Ecto neural progenitor cell (in vitro differentiated cells): ENCODE results near the gene ZBTB20.

ENCODE experiments used
- DNase-seq: peaks from one replicate; pipeline ENCODE4 v3.0.0-alpha.2; 2018; ENCODE audit warnings: low spot score

Gene ZBTB20

DNA sequence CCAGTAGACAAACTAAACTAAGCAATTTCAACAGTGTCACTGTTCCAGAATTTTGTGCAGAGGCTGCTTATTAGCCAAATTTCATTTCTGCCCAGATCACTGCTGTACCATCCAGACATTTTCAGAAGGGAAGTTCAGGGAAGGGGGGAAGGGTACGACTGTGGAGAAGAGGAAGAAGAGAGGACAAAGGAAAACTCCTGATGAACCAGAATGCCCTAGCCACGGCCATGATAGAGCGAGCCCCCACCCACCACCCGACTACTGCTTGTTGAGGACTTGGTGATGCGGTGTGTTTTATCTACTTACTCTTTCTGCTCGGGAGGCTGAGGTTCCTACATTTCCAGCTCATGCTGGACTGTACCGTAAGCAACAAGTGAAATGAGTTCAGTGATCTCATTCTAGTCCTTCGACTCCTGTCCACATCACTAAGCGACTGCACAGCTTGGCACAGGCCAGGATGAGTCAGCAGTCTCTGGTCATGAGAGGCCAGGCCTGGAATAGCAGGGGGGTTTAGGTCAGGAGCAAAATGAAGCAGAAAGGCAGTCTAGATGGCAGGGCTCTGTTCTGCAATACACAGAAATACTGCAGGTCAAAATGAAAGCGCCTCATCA, 522.4 kb downstream of the ZBTB20 start:
- no peak for DNase-seq

DNA sequence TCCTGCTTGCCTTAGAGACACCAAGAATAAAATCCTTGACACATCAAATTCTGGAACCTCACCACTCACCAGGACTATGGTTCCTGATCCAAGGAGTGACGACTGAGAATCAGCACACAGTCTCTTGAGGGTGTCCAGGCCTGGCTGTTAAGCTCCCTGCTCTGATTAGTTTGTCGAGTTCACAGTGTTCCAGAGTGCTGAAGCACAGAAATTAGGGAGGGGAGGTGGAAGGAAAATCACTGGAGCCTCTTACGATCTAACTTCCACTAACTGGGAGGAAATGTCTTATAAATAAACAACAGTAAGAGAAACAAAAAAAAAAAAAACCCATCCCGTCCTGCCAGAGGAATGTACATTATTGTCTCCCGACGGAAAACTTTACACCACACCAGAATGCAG, 523.0 kb downstream of the ZBTB20 start:
- no peak for DNase-seq

DNA sequence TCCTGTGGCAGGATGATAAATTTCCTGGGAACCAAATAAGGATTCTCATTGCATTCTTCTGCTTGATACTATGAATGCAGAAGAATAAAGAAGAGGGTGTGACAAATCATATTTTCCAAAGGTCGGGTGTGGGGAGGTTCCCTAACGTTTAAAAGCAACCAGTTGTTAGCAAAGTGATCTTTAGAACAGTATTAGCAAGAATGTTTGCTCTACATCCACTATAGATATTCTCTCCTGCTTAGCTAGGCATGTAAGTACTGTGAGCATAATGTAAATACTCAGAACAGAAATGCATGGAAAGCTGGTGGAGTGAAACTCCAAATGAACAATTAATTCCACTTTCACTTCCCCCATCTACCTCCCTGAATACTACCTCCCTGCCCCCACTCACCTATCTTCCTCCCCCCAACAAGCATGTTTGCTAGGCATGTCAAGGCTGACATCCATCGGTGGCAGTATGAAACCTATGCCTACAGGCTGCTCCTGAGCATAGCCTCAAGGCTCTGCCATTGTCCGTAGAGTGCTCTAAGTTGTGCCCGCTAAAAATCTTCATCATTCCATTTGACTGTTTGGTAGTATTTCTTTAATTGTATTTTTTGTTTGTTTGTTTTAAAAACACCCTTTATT, 523.6 kb downstream of the ZBTB20 start:
- no peak for DNase-seq

DNA sequence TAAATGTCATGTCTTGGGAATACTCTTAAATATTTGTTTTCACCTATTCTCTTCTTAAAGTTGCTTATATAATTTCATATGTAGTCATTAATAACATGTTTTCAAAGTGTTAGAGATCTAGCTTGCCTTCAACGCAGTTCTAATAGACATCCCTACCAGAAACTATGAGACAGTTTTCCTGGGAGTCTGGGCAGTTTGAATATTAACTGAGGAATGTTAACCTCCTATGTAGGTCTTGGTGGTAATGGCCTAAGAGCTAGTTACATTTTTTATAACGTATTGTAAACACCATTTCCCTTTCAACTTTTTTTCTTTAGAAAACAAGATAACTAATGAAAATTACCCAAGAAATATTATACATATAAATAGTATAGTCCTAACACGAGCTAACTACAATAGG, 525.1 kb downstream of the ZBTB20 start:
- DNase-seq = no peak

DNA sequence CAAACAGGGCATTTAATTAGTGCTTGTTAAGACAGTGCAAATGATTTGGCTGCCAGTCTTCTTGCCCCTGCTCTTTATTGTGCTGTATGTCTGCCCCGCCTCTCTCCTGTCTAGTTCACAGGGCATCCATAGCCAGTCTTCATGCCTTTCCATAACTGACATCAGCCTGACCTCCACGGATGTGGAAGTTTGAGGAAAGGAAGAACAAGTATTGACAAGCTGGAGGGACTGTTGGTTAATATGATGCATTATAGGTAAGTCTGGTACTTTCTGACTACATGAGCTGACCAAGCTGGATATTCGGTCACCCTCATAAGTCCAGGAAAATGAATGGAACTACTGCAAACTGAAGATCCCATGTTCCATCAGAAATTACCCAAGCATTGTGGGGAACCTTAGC, 527.3 kb downstream of the ZBTB20 start:
- no peak for DNase-seq

DNA sequence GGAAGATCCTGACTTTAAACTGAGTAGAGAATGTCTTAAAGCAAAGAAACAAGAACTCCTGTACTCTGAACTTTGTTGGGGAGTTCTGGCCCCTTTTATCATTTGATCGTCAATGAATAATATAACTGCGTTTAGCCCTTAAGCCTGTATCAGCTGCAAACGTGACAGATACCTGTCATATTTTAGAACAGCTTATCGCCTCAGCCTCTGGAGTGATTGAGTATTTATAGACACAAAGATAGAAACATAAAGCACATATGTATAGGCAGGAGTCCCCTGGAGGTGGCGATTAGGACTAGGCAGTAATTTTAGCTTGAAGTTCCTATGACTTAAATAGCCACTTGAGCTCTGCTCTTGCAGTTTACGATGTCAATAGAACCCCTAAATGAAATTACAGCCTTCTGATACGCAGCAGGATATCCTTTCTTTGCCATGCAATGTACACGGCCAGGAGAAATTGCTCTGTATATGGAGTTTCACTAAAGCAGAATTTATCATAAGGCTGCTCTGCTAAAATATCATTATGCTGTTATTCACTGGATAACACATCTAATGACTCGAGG, 531.5 kb downstream of the ZBTB20 start:
- DNase-seq = no peak

DNA sequence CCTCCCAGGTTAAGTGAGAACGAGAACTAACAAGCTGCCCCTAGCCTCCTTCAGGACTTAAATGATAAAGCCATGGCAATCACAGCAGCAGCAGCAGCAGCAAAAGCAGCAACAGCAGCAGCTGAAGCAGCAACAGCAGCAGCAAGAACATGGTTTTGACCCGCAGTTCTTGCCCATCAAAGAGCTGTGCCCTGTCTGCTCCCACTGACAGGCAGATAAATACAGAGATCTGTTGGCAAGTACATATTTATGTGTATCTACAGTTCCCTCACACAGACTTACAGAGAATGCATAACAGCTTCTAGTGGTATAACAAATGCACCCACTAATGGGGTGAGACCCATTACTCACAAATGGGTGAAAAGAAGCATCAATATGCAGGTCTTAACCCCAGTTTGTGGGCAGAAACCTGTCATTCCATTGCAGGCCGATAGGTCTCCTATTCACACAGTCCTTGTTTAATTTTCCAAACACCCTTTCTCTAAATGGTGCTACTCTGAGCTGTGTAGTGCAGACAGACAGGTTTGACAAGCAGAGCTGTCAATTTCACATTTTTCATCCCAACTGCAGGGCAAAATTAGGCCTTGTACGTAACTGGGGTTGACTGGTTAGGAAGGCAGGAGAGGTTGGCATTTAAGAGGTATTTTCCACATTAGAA, 537.0 kb downstream of the ZBTB20 start:
- DNase-seq = no peak

DNA sequence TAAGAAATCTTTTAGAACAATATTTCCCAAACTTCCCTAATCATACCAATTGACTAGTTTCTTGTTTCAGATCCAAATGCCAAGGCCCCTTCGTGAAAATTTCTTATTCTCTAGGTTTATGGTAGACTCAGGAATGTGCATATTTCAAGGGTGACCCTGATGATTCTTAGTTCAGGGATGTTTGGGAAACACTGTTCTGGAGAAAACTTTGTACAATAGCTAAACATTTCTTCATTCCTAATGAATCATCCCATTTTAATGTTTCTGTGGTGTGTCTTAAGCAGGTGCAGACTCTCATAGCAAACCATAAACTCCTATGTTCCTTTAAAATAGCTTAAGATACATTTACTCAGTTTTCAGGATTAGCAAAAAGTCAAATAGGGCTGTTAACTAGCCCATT, 538.8 kb downstream of the ZBTB20 start:
- DNase-seq = no peak

DNA sequence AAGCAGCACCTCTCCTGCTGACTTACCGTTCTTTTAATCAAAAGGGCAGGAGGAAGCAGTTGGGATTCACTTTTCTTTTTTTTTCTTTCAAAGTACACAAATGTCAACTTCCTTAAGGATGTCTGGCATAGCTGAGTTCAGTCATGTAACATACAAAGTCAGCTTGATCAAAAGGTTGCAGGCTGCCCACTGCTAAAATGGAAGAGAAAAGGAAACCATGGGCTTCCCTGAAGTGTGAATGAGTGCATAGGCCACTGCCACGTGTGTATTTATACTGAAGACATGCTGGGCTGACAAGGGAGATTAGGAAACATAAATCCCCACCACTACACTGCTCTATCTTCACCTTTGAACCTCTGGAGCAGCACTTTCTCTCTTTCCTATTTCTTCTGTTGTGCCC, 540.8 kb downstream of the ZBTB20 start:
- no peak for DNase-seq

DNA sequence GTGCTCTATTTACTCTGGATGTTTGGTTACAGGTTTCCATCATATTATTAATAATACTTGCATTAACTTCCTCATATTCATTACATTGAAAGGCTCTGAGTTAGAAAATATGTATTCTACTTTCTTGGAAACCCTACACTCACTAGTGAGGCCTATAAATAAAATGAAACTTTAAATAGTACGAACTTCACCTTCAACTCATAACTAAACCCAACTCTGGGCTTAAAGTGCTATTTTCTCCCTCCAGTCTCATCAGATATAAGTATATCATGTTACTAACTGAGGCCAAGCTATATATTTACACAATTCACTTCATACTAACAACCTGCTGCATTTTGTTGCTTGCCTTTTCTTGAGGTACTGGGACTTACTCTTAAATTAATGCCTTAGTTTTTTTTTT, 546.5 kb downstream of the ZBTB20 start:
- DNase-seq = no peak

DNA sequence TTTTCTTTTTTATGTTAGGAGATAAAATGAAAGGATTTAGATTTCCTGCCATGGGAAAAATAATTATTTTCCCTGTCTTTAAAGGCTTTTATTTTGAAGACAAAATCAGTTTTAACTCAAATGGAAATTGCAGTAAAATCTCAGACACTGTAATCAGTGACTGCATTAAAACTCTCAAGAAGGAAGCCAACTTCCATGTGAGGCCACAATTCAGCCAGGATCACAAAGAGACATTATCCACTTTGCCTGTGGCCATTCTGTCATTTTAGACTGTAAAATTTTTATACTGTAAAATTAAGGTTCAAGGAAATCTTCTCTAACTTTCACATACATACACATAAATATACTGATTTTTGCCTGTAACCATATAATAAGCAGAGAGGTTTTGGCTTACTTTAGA, 549.2 kb downstream of the ZBTB20 start:
- no peak for DNase-seq

DNA sequence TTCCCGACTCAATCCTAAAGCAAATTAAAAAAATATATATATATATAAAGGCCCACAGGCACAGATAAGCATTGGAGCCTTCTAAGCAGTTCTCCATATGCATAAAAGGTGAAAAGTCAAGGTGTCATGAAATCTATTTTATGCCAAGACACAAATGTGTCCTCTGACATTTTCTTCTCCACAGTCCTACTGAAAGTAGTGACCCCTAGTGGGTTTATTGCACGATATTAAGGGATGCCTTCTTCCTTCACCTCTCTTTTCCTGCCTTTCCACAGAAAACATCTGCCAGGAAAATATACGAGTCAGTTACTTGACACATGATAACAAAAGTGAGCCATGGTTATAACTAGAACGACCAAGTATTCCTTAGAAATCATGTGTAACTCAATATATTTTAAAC, 550.1 kb downstream of the ZBTB20 start:
- no peak for DNase-seq

DNA sequence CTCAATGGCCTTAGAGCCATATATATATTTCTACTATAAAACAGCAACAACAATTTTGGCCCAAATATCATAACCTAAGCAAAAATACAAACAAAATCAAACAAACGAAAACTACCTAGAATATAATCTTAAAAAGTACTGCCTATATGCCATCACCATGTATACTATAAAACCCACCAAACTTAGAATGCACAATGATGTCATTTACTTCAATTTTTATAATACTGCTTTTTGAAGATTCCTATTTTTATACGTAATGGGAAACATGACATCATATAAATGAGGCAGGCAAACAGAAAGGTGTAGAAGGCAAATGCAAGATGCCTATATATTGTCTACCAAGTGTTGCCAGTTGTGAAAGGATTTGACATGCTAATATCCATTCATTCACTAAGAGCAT, 550.9 kb downstream of the ZBTB20 start:
- no peak for DNase-seq

DNA sequence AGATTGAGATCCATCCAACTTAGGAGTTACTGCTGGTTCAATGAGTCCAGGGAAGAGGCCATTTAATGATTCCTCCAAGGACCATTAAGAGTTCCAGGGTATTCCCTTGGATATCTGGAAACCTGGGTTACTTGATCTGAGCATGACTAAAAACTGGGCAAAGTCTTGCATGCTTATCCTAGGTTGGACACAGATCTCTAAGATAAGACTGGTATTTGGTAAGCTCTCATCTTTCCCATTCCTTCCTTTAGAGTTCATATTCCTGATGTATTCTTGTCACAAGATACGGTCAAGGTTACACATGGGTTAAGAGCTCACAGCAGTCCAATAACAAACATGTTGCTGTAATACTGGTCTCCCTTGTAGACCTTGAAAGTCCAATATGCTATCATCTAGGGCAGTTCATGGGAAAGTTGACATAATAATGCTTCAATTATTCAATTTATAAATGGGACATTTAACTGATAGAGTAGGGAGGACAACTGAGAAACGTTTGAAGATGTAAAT, 551.5 kb downstream of the ZBTB20 start:
- DNase-seq = no peak

DNA sequence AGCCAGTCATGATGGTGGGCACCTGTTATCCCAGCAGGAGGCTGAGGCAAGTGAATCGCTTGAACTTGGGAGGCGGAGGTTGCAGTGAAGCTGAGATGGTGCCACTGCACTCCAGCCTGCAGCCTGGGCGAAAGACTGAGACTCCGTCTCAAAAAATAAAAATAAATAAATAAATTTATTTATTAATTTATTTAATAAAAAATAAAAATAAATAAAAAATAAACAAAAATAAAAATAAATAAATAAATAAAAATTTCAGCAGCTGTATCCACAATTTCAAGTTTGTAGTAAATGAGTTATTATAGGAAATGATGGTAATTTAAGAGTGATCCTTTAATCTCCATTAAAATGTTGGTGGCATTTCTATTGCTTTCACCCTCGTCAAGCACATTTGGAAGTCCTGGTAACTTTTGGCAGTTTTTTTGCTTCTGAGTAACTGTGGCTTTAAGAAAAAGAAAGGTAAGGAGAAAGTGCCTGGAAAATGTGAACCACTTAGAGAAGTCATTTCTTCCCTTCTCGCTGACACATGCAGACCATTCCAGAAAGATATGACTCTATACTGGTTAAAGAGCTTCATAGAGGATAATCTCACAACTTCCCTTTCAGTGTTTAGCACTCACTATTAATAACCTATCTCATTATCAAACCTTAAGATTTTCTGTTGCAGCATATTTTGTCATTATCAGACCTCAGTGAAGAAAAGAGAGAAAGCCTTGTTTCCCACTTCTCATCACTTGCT, 556.6 kb downstream of the ZBTB20 start:
- no peak for DNase-seq

DNA sequence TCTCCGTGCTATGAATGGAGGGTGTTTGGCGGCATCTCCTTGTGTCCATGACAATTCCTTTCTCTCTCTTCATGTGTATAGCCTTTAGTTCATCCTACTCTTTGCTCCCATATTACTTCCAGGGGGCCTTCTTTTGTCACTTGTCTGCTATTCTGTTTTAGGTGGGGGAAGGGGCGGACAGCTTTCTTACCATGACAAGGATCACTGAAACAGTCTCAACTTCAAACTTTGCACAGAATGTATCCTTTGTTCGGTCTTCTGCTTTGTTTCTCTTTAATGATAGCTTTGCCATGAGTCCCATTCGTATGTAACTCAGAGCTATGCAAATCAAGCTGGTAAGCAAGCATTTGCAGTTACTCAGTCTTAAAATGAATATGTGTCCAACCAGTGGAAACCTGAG, 559.1 kb downstream of the ZBTB20 start:
- DNase-seq = no peak

DNA sequence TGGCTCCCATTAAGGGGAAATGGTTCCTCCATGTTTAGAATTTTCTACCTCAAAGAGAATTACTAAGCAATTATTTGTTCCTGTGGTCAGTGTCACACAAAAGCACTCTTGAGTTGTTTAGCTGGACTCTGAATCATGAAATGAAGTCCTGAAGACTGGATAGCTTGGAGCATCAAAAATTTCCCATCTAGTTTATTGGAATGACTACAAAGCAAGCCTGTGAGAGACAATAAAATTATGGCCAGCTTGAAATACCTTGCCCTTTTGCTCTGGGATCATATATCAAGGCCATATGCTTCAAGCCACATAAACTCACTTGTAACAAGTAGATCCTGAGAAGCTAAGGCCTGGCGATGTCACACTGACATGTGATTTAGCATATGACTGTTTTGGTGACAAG, 561.0 kb downstream of the ZBTB20 start:
- no peak for DNase-seq

DNA sequence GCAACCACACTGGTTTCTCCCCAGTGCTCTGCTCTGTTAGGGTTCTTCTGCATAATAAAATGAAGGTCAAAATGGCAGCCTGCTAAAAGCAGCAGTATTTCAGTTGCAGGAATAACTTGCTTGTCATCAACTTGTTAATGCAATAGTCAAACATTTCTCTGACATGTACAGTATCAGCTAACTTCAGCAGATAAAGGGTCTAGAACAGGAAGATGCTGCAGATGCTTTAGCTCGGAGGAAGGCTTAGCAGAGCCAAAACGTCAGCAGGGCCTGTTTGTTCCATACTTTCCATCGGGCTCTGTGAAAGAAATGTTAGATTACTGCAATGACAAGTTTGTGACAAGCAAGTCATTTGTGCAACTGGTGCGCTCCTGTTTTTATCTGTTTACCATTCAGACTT, 561.4 kb downstream of the ZBTB20 start:
- no peak for DNase-seq

DNA sequence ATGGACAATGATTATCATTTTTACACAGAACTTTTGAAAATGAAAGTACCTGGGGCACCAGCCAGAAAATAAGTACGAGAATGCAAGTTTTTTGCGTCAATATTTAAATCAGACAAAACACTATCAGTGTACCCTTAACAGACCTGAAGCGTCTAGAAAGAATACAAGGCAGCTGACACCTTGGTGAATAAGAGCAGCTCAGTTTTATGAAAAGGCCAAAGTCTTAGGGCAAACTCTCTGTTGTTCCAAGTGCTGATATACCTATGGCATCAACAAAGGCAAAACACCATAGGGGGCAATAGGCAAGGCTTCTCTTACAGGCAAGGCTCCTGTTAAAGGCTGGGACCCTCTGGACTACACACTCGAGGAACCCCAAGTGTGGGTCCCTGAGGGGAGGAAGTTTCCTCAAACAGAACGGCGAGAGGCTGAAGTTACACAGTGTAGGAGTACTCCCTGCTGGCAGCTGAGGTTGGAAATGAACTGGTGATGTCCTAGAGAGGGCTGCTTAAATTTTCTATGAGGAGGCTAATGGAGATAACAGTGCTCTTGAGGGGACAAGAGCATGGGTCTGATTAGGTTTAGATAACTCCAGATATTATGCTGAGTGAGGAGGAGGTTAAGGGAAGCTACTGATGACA, 562.2 kb downstream of the ZBTB20 start:
- no peak for DNase-seq

DNA sequence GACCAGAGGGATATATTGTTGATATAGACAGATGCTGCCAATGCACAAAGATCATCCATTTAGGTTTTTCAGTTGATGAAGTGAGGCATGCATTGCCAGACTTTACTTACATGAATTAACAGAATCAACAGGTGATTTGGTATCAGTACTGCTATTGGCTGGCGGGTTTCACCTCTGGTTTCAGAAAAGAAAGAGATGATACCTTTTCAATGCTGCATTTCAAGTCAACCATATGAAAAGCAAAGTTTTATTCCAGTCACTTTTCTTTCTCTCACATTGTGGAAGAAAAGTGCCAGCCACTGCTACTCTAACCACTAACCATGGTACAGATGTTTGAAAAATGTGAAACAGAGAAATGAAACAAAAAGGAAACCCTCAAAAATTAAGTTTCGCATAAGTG, 564.2 kb downstream of the ZBTB20 start:
- no peak for DNase-seq

DNA sequence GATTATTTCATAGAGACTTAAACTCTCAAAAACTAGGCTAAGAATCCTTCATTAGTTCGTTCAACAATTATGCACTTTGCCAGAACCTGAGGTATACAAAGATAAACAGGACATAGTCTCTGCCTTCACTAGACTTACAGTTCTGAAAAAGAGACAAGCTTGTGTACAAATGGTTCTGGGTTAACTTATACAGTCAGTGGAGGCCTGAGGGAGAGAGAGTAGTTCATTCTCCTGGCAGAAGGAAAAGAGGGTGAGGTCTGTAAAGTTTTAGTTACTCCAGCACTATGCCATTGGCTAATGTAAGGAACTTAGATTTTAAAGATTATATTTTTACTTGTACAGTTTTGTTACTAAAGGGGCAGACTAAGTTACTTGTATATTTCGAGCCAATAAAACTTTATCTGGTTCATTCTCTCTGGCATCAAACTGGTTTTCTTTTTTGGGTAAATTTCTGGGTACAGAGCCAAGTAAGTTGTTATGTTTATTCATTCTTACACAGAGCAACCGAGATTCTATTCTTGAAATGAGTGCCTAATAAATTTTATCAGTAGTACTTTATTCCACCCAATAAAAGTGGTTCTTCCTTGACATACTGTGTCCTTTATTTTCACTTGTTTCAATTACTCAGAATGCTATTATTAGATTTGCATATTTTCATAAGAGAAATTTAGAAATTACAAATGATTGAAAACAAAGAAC, 574.6 kb downstream of the ZBTB20 start:
- DNase-seq = no peak

DNA sequence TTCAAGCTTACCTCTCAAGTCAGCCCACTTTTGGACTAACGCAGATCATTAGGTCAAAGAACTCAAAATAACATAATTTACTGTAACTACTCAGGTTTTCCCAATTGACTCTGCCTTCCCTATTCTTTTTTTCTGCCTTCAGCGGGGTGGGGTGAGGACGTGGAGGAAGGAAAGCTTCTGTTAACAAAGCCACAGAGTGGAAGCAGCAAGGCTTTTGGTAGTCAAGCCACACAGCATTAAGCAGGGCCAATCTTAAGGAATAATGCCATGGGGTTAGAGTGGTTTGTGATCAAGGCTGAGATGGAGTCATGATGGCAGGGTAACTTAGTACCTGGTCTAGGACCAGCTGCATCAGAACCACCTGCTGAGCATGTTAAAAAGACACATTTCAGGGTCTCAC, 575.7 kb downstream of the ZBTB20 start:
- no peak for DNase-seq
